Fibroblast of lung (primary cell): ENCODE data around the gene FAM20C. TPM values are rescaled to one million over a fixed set of nuclear protein-coding genes. Genes with fewer than 3 reads are reported as not detected.
A peak's percentile ranks its signal among the peaks of the same experiment; 100 is the strongest.
"Not testable (repeated sequence)": the region's sequence is repeated elsewhere in the genome, so short reads cannot be mapped to it uniquely, and the experiment has no call there.

Experiments used
- DNase-seq, 2 donors: peaks; one replicate each; pipeline versions ENCODE4 v3.0.0 to v3.0.0-alpha.2; 2010; ENCODE audit warnings: low read depth in 2 of 2
- H2AFZ ChIP-seq: 2 replicates; pipeline ENCODE4 v1.5.1; 2012; ENCODE audit warnings: low read length, control low read depth, inconsistent platforms
- H3K27ac ChIP-seq: 2 replicates; pipeline ENCODE4 v1.5.1; 2011; ENCODE audit warnings: low read length, control low read depth; ENCODE audit not compliant: insufficient read depth
- H3K27me3 ChIP-seq: 2 replicates; pipeline ENCODE4 v1.5.1; 2011; ENCODE audit warnings: mild to moderate bottlenecking, low read length; ENCODE audit not compliant: control insufficient read depth, insufficient read depth
- H3K36me3 ChIP-seq: 2 replicates; pipeline ENCODE4 v1.5.1; 2011; ENCODE audit warnings: low read length; ENCODE audit not compliant: control insufficient read depth, insufficient read depth
- H3K4me1 ChIP-seq: 2 replicates; pipeline ENCODE4 v1.5.1; 2011; ENCODE audit warnings: low read length; ENCODE audit not compliant: control insufficient read depth, insufficient read depth; ENCODE audit errors: extremely low read depth
- H3K4me2 ChIP-seq: 2 replicates; pipeline ENCODE4 v1.5.1; 2011; ENCODE audit warnings: low read length, control low read depth; ENCODE audit not compliant: insufficient read depth; ENCODE audit errors: extremely low read depth
- H3K4me3 ChIP-seq, 4 experiments: fragments of 200-600 bp in 1 of 4; sonication (generic) in 1 of 4; replicated peaks in 1 of 4; 2 replicates each; pipeline ENCODE4 v1.5.1; 2011 to 2016; ENCODE audit warnings: low read length in 4 of 4, low read depth in 3 of 4, mild to moderate bottlenecking in 3 of 4, control low read depth in 2 of 4, inconsistent platforms in 1 of 4, mixed read lengths in 1 of 4; ENCODE audit not compliant: insufficient read depth in 1 of 4; ENCODE audit errors: control extremely low read depth in 1 of 4
- H3K79me2 ChIP-seq: 2 replicates; pipeline ENCODE4 v1.5.1; 2012; ENCODE audit warnings: mild to moderate bottlenecking, low read length, inconsistent platforms; ENCODE audit not compliant: control insufficient read depth, insufficient read depth
- H3K9ac ChIP-seq: 2 replicates; pipeline ENCODE4 v1.5.1; 2011; ENCODE audit warnings: mild to moderate bottlenecking, low read length, control low read depth; ENCODE audit not compliant: insufficient read depth
- H3K9me3 ChIP-seq: 2 replicates; pipeline ENCODE4 v1.5.1; 2012; ENCODE audit warnings: low read depth, low read length; ENCODE audit not compliant: control insufficient read depth, insufficient read depth
- H4K20me1 ChIP-seq: 2 replicates; pipeline ENCODE4 v1.5.1; 2011; ENCODE audit warnings: low read length; ENCODE audit not compliant: control insufficient read depth, insufficient read depth; ENCODE audit errors: extremely low read depth
- CTCF ChIP-seq, 2 donors: IDR thresholded peaks in 1 of 2; conservative IDR thresholded peaks in 1 of 2; 1 replicate in 1 of 2; 2 replicates in 1 of 2; pipeline ENCODE4 v1.5.1; 2011 to 2012; ENCODE audit warnings: low read length in 2 of 2, control low read depth in 1 of 2, inconsistent platforms in 1 of 2, low read depth in 1 of 2, mild to moderate bottlenecking in 1 of 2
- EZH2 ChIP-seq: IDR thresholded peaks from 2 replicates; pipeline ENCODE4 v1.5.1; 2012; ENCODE audit warnings: low read length, control low read depth, mild to moderate bottlenecking; ENCODE audit errors: missing control alignments
- polyA plus RNA-seq, 2 donors: library from polyadenylated mRNA; depleted of rRNA in 1 of 2; stranded (reverse) in 1 of 2; unstranded in 1 of 2; fragments of >200 nt; gene quantifications; 2 replicates each; pipeline ENCODE4 v1.2.1, GENCODE V29; 2011 to 2012; ENCODE audit warnings: missing spikeins in 1 of 2
- total RNA-seq: library from RNA; depleted of rRNA; stranded (reverse); fragments of >200 nt; gene quantifications from 2 replicates; pipeline ENCODE4 v1.2.1, GENCODE V29; 2014

The FAM20C gene
- total and polyA plus RNA-seq, 2 donors (not counting 1 experiment from before 2014, with no cell fraction given): 31.8 to 70.7 TPM

DNA sequence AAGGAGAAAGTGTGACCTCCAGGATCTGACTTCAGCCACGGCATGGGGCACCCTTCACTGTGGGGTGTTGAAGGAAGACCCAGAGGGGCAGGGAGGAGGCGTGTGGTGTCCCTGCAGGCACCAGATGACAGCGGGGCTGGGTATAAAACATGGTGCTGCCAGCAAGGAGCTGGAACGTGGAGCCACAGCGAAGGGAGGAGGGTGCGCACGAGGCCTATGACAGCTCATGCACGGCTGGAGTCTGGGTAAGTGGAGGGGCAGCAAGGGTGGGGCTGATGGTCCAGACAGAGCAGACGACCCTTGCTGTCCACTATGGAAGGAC is 69.8 kb downstream of the FAM20C start:
- Histone ChIP-seq H3K27me3 (no peaks in the 10 kb centered on the region), H4K20me1 (no peaks in the 10 kb centered on the region), H3K4me3 (no peak overlapping the region), H2AFZ (no peak overlapping the region), H3K4me1 (no peaks in the 10 kb centered on the region), H3K79me2 (no peaks in the 10 kb centered on the region), H3K9ac (no peak overlapping the region), H3K4me2 (no peak overlapping the region), H3K9me3 (peaks cover 4% of the 10 kb centered on the region), H3K36me3 (peaks cover 24% of the 10 kb centered on the region), H3K27ac (no peak overlapping the region)
- DNase-seq: no peak
- TF ChIP-seq CTCF (conservative IDR thresholded peaks at IDR 0.05 in 1 of 2, IDR thresholded peaks at IDR 0.05 in 1 of 2; ENCODE audit: low read depth in 1 of 2, low read length in 2 of 2) (no peak), EZH2 (no peak)

GRCh38 chr7:262631-263311 is 70.4 kb downstream of the FAM20C start:
- H3K79me2 ChIP-seq, H4K20me1 ChIP-seq, H3K4me2 ChIP-seq, H3K27me3 ChIP-seq, H3K9ac ChIP-seq, H3K4me3 ChIP-seq, H2AFZ ChIP-seq, H3K9me3 ChIP-seq, H3K4me1 ChIP-seq, DNase-seq, H3K27ac ChIP-seq: not testable (repeated sequence)
- peaks cover 22% of the 10 kb centered on the region for H3K36me3 ChIP-seq
- peak in 1 of 2 donors; percentile 26 for TF ChIP-seq CTCF (conservative IDR thresholded peaks at IDR 0.05 in 1 of 2, IDR thresholded peaks at IDR 0.05 in 1 of 2; ENCODE audit: low read depth in 1 of 2, low read length in 2 of 2)

DNA sequence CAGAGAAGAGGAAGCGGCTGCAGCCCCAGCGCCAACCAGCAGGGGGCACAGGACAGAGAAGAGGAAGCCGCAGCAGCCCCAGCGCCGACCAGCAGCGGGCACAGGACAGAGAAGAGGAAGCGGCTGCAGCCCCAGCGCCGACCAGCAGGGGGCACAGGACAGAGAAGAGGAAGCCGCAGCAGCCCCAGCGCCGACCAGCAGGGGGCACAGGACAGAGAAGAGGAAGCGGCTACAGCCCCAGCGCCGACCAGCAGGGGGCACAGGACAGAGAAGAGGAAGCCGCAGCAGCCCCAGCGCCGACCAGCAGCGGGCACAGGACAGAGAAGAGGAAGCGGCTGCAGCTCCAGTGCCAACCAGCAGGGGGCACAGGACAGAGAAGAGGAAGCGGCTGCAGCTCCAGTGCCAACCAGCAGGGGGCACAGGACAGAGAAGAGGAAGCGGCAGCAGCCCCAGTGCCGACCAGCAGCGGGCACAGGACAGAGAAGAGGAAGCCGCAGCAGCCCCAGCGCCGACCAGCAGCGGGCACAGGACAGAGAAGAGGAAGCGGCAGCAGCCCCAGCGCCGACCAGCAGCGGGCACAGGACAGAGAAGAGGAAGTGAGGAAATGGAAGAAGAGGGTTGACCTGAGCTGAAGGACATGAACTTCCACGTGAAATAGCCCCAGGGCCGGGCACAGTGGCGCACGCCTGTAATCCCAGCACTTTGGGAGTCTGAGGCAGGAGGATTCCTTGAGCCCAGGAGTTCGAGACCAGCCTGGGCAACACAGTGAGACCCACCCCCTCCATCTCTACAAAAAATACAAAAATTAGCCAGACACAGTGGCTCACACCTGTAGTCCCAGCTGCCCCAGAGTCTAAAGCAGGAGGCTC is 71.3 kb downstream of the FAM20C start:
- peaks cover 21% of the 10 kb centered on the region for H3K36me3 ChIP-seq
- H3K4me2 ChIP-seq, DNase-seq, H3K27ac ChIP-seq, H3K79me2 ChIP-seq, H3K9me3 ChIP-seq, H4K20me1 ChIP-seq, H2AFZ ChIP-seq, H3K4me1 ChIP-seq, H3K9ac ChIP-seq, H3K4me3 ChIP-seq, H3K27me3 ChIP-seq: not testable (repeated sequence)
- TF ChIP-seq CTCF (conservative IDR thresholded peaks at IDR 0.05 in 1 of 2, IDR thresholded peaks at IDR 0.05 in 1 of 2; ENCODE audit: low read depth in 1 of 2, low read length in 2 of 2): peak in 1 of 2 donors; percentile 7
